Upper lobe of left lung (tissue), 6 donors: ENCODE results near the gene ZXDC. TPM values are rescaled to one million over a fixed set of nuclear protein-coding genes. Genes with fewer than 3 reads are reported as not detected.

ENCODE experiments used
- ATAC-seq, 2 donors: fragments of 200-7000 bp; cut with Tn5 transposase; one replicate each; pipeline ENCODE4 v1.9.1; 2022; ENCODE audit warnings: mild to moderate bottlenecking in 2 of 2, moderate library complexity in 2 of 2; ENCODE audit not compliant: low FRiP score in 2 of 2
- DNase-seq, 2 donors: peaks; one replicate each; pipeline ENCODE4 v3.0.0-alpha.2; 2019 to 2020
- H3K27ac ChIP-seq, 4 donors: fragments of 200-600 bp; sonication (generic); one replicate each; pipeline ENCODE4 v1.5.1; 2016 to 2019
- H3K27me3 ChIP-seq, 4 donors: fragments of 200-600 bp; sonication (generic); one replicate each; pipeline ENCODE4 v1.5.1; 2017 to 2019
- H3K36me3 ChIP-seq, 4 donors: fragments of 200-600 bp; sonication (generic); one replicate each; pipeline ENCODE4 v1.5.1; 2016 to 2019
- H3K4me1 ChIP-seq, 4 donors: fragments of 200-600 bp; sonication (generic); one replicate each; pipeline ENCODE4 v1.5.1; 2018 to 2019
- H3K4me3 ChIP-seq, 4 donors: fragments of 200-600 bp; sonication (generic); one replicate each; pipeline ENCODE4 v1.5.1; 2017 to 2019; ENCODE audit warnings: mild to moderate bottlenecking in 2 of 4, moderate library complexity in 1 of 4
- H3K9me3 ChIP-seq, 4 donors: fragments of 200-600 bp; sonication (generic); one replicate each; pipeline ENCODE4 v1.5.1; 2018 to 2019
- CTCF ChIP-seq, 6 experiments: fragments of 450-650 bp in 4 of 6; fragments of 200-600 bp in 2 of 6; sonication (generic) in 2 of 6; IDR thresholded peaks; one replicate each; pipeline ENCODE4 v1.5.1; 2016 to 2019; ENCODE audit warnings: antibody characterized with exemption in 6 of 6
- EP300 ChIP-seq, 4 donors: sonication (generic); formaldehyde crosslinking; IDR thresholded peaks; one replicate each; pipeline ENCODE4 v1.5.1; 2017; ENCODE audit warnings: antibody characterized with exemption in 4 of 4, control low read depth in 2 of 4
- POLR2A ChIP-seq, 4 donors: fragments of 450-650 bp; IDR thresholded peaks; one replicate each; pipeline ENCODE4 v1.5.1; 2016 to 2017; ENCODE audit warnings: antibody characterized with exemption in 4 of 4, mild to moderate bottlenecking in 2 of 4
- POLR2AphosphoS5 ChIP-seq, 2 donors: sonication (generic); formaldehyde crosslinking; IDR thresholded peaks; one replicate each; pipeline ENCODE4 v1.5.1; 2017; ENCODE audit warnings: antibody characterized with exemption in 2 of 2
- WGBS, 2 donors: methylation state at CpG; one replicate each; pipeline ENCODE4 v1.1.5; 2017 to 2018; 5-methylcytosine and 5-hydroxymethylcytosine counted together
- total RNA-seq, 6 donors: library from RNA; depleted of rRNA in 4 of 6; stranded (reverse); fragments of >200 nt in 4 of 6; gene quantifications; one replicate each; pipeline versions ENCODE4 v1.1.0 to v1.2.1, GENCODE V29; 2016 to 2021
- donor health status: DM: no; HTN: no; CAD: no; lungs with moderate emphysema.
- donor health status: DM: no; HTN: yes; CAD: no; lungs with severe emphysema.

Gene ZXDC
- total RNA-seq, 6 donors from 2014 or later: 35.9 to 112 (median 53.5) TPM

- H3K36me3 ChIP-seq: no peaks in the 10 kb centered on the region
- 52 to 58% methylated on average over 3 to 4 of the region's 4 CpGs for WGBS, 2 donors
- DNase-seq: no peak
Observed at GRCh38 chr3:126518779-126519177, 43.1 kb upstream of the ZXDC start.

GRCh38 chr3:126517986-126518778 lies 42.5 kb upstream of the ZXDC start:
- no peaks in the 10 kb centered on the region for H3K36me3 ChIP-seq
- no peak for DNase-seq
- peak in 1 of 2 donors; percentile 35 for ATAC-seq
- H3K27ac ChIP-seq: no peak overlapping the region
- no peaks in the 10 kb centered on the region for H3K27me3 ChIP-seq
- no peak overlapping the region for H3K4me3 ChIP-seq
- peaks cover 0 to 4% (median 0%) of the 10 kb centered on the region in 4 donors for H3K4me1 ChIP-seq
- WGBS, 2 donors: 50 to 79% methylated on average over 1 to 11 of the region's 15 CpGs
- H3K9me3 ChIP-seq: no peaks in the 10 kb centered on the region
- TF ChIP-seq EP300 (IDR thresholded peaks at IDR 0.05) (no peak), CTCF (IDR thresholded peaks at IDR 0.05) (no peak), POLR2A (IDR thresholded peaks at IDR 0.05) (no peak), POLR2AphosphoS5 (IDR thresholded peaks at IDR 0.05) (no peak)

More at GRCh38 chr3:126518779-126519177, 43.1 kb upstream of the ZXDC start:
- Histone ChIP-seq H3K4me3 (no peak overlapping the region), H3K27me3 (peaks cover 0 to 1% (median 0%) of the 10 kb centered on the region in 4 donors), H3K27ac (no peak overlapping the region), H3K4me1 (peaks cover 2 to 8% (median 3%) of the 10 kb centered on the region in 4 donors), H3K9me3 (no peaks in the 10 kb centered on the region)
- ATAC-seq: no peak
- TF ChIP-seq CTCF (IDR thresholded peaks at IDR 0.05): no peak
- TF ChIP-seq EP300 (IDR thresholded peaks at IDR 0.05): no peak
- no peak for TF ChIP-seq POLR2AphosphoS5 (IDR thresholded peaks at IDR 0.05)
- TF ChIP-seq POLR2A (IDR thresholded peaks at IDR 0.05): no peak

- WGBS, 2 donors: 92 to 100% methylated on average over 3 to 16 of the region's 16 CpGs
- Histone ChIP-seq H3K27me3 (no peaks in the 10 kb centered on the region), H3K4me1 (peaks cover 0 to 3% (median 0%) of the 10 kb centered on the region in 4 donors), H3K27ac (no peak within 1 kb of the TSS), H3K4me3 (no peak within 1 kb of the TSS), H3K36me3 (no peaks in the 10 kb centered on the region), H3K9me3 (no peaks in the 10 kb centered on the region)
- DNase-seq: no peak
- ATAC-seq: peak in 1 of 2 donors; percentile 12
- TF ChIP-seq EP300 (IDR thresholded peaks at IDR 0.05) (no peak), POLR2AphosphoS5 (IDR thresholded peaks at IDR 0.05) (no peak), CTCF (IDR thresholded peaks at IDR 0.05) (no peak), POLR2A (IDR thresholded peaks at IDR 0.05) (no peak)
Observed at GRCh38 chr3:126517291-126517951, 41.7 kb upstream of the ZXDC start, which contains the start of gene UROC1. Gene UROC1, minus strand, starts transcription at chr3:126517773. Its CDS starts 54 bp downstream, at chr3:126517719.

- H3K4me3 ChIP-seq: no peak overlapping the region
- H3K27me3 ChIP-seq: no peaks in the 10 kb centered on the region
- H3K4me1 ChIP-seq: peaks cover 0 to 3% (median 0%) of the 10 kb centered on the region in 4 donors
- H3K36me3 ChIP-seq: no peaks in the 10 kb centered on the region
- H3K27ac ChIP-seq: no peak overlapping the region
- ATAC-seq: no peak
- TF ChIP-seq CTCF (IDR thresholded peaks at IDR 0.05) (no peak), EP300 (IDR thresholded peaks at IDR 0.05) (no peak), POLR2A (IDR thresholded peaks at IDR 0.05) (no peak), POLR2AphosphoS5 (IDR thresholded peaks at IDR 0.05) (no peak)
- H3K9me3 ChIP-seq: no peaks in the 10 kb centered on the region
- DNase-seq: no peak
- WGBS, 2 donors: 85 to 87% methylated on average over 9 of the region's 9 CpGs
Observed at GRCh38 chr3:126516936-126517290, 41.2 kb upstream of the ZXDC start.
